ENCODE data around the gene UMODL1.

The UMODL1 gene

GRCh38 chr21:42040411-42041180, 30.5 kb upstream of the UMODL1 start:
- peak; percentile 61 to 77 for DNase-seq

- no peak for DNase-seq
These were observed 29.9 kb upstream of the UMODL1 start for GRCh38 chr21:42041246-42041645.

- DNase-seq, result no peak
These were observed 29.4 kb upstream of the UMODL1 start for GRCh38 chr21:42041711-42042110.

- DNase-seq, result no peak
These were observed 28.5 kb upstream of the UMODL1 start for GRCh38 chr21:42042651-42043050.

- no peak for DNase-seq
These were observed 27.8 kb upstream of the UMODL1 start for GRCh38 chr21:42043201-42043895.

- no peak for DNase-seq
These were observed 27.2 kb upstream of the UMODL1 start for GRCh38 chr21:42043961-42044360.

- DNase-seq, result no peak
These were observed 26.1 kb upstream of the UMODL1 start for GRCh38 chr21:42044871-42045495.

GRCh38 chr21:42047821-42048613, 23.1 kb upstream of the UMODL1 start:
- DNase-seq, result no peak

GRCh38 chr21:42048870-42049577, 22.1 kb upstream of the UMODL1 start:
- no peak for DNase-seq

- no peak for DNase-seq
These were observed 21.3 kb upstream of the UMODL1 start for GRCh38 chr21:42049578-42050430.

GRCh38 chr21:42051788-42052187, 19.3 kb upstream of the UMODL1 start:
- no peak for DNase-seq

GRCh38 chr21:42055425-42055824, 15.7 kb upstream of the UMODL1 start:
- DNase-seq, result no peak

- DNase-seq, result no peak
These were observed 14.6 kb upstream of the UMODL1 start for GRCh38 chr21:42056468-42056867.

GRCh38 chr21:42056996-42057689, 14.0 kb upstream of the UMODL1 start:
- no peak for DNase-seq

- no peak for DNase-seq
These were observed 13.2 kb upstream of the UMODL1 start for GRCh38 chr21:42057851-42058437.

GRCh38 chr21:42058631-42059111, 12.4 kb upstream of the UMODL1 start:
- DNase-seq, result no peak

GRCh38 chr21:42059141-42059540, 12.0 kb upstream of the UMODL1 start:
- DNase-seq, result no peak

GRCh38 chr21:42059721-42060120, 11.4 kb upstream of the UMODL1 start:
- DNase-seq, result no peak

GRCh38 chr21:42060166-42060565, 11.0 kb upstream of the UMODL1 start:
- no peak for DNase-seq
